ENCODE results near the gene HIP1.
"Not testable (repeated sequence)": the region's sequence is repeated elsewhere in the genome, so short reads cannot be mapped to it uniquely, and the experiment has no call there.

HIP1 gene

GRCh38 chr7:75623390-75624133 lies 115.2 kb downstream of the HIP1 start:
- H3K9me3 ChIP-seq (ENCODE audit: control insufficient read depth in 2 of 2, low read length in 2 of 2), result peaks cover 4% of the 10 kb centered on the region in 2 donors
- no peak overlapping the region for H3K9ac ChIP-seq (ENCODE audit: low read length in 2 of 2)
- no peaks in the 10 kb centered on the region for H3K27me3 ChIP-seq (ENCODE audit: control insufficient read depth in 1 of 2, insufficient read depth in 2 of 2, low read length in 2 of 2)
- H3K36me3 ChIP-seq (ENCODE audit: control insufficient read depth in 2 of 2, insufficient read depth in 2 of 2, low read length in 2 of 2), result no peaks in the 10 kb centered on the region
- no peak overlapping the region for H3K27ac ChIP-seq (ENCODE audit: low read length)
- no peak overlapping the region for H3K4me3 ChIP-seq (ENCODE audit: low read length in 2 of 2)
- no peaks in the 10 kb centered on the region for H3K4me1 ChIP-seq (ENCODE audit: control insufficient read depth, insufficient read depth, low read length)

GRCh38 chr7:75621124-75621523 lies 117.6 kb downstream of the HIP1 start:
- Histone ChIP-seq H3K36me3 (ENCODE audit: control insufficient read depth in 2 of 2, insufficient read depth in 2 of 2, low read length in 2 of 2) (no peaks in the 10 kb centered on the region), H3K4me3 (ENCODE audit: low read length in 2 of 2) (no peak overlapping the region), H3K4me1 (ENCODE audit: control insufficient read depth, insufficient read depth, low read length) (no peaks in the 10 kb centered on the region), H3K9me3 (ENCODE audit: control insufficient read depth in 2 of 2, low read length in 2 of 2) (no peaks in the 10 kb centered on the region), H3K9ac (ENCODE audit: low read length in 2 of 2) (no peak overlapping the region), H3K27me3 (ENCODE audit: control insufficient read depth in 1 of 2, insufficient read depth in 2 of 2, low read length in 2 of 2) (no peaks in the 10 kb centered on the region), H3K27ac (ENCODE audit: low read length) (no peak overlapping the region)

GRCh38 chr7:75619636-75620035 lies 119.1 kb downstream of the HIP1 start:
- Histone ChIP-seq H3K36me3 (ENCODE audit: control insufficient read depth in 2 of 2, insufficient read depth in 2 of 2, low read length in 2 of 2) (no peaks in the 10 kb centered on the region), H3K9ac (ENCODE audit: low read length in 2 of 2) (no peak overlapping the region), H3K9me3 (ENCODE audit: control insufficient read depth in 2 of 2, low read length in 2 of 2) (no peaks in the 10 kb centered on the region), H3K4me3 (ENCODE audit: low read length in 2 of 2) (no peak overlapping the region), H3K4me1 (ENCODE audit: control insufficient read depth, insufficient read depth, low read length) (no peaks in the 10 kb centered on the region), H3K27ac (ENCODE audit: low read length) (no peak overlapping the region), H3K27me3 (ENCODE audit: control insufficient read depth in 1 of 2, insufficient read depth in 2 of 2, low read length in 2 of 2) (no peaks in the 10 kb centered on the region)

GRCh38 chr7:75617634-75618234 lies 121.0 kb downstream of the HIP1 start:
- Histone ChIP-seq H3K27me3 (ENCODE audit: control insufficient read depth in 1 of 2, insufficient read depth in 2 of 2, low read length in 2 of 2) (no peaks in the 10 kb centered on the region), H3K4me3 (ENCODE audit: low read length in 2 of 2) (no peak overlapping the region), H3K36me3 (ENCODE audit: control insufficient read depth in 2 of 2, insufficient read depth in 2 of 2, low read length in 2 of 2) (no peaks in the 10 kb centered on the region), H3K4me1 (ENCODE audit: control insufficient read depth, insufficient read depth, low read length) (no peaks in the 10 kb centered on the region), H3K9me3 (ENCODE audit: control insufficient read depth in 2 of 2, low read length in 2 of 2) (no peaks in the 10 kb centered on the region), H3K27ac (ENCODE audit: low read length) (no peak overlapping the region), H3K9ac (ENCODE audit: low read length in 2 of 2) (no peak overlapping the region)

- Histone ChIP-seq H3K9ac (ENCODE audit: low read length in 2 of 2) (no peak overlapping the region), H3K27me3 (ENCODE audit: control insufficient read depth in 1 of 2, insufficient read depth in 2 of 2, low read length in 2 of 2) (no peaks in the 10 kb centered on the region), H3K9me3 (ENCODE audit: control insufficient read depth in 2 of 2, low read length in 2 of 2) (no peaks in the 10 kb centered on the region), H3K4me3 (ENCODE audit: low read length in 2 of 2) (no peak overlapping the region), H3K36me3 (ENCODE audit: control insufficient read depth in 2 of 2, insufficient read depth in 2 of 2, low read length in 2 of 2) (no peaks in the 10 kb centered on the region), H3K4me1 (ENCODE audit: control insufficient read depth, insufficient read depth, low read length) (no peaks in the 10 kb centered on the region), H3K27ac (ENCODE audit: low read length) (no peak overlapping the region)
These were observed 122.1 kb downstream of the HIP1 start for GRCh38 chr7:75616421-75617167.

- no peaks in the 10 kb centered on the region for H3K27me3 ChIP-seq (ENCODE audit: control insufficient read depth in 1 of 2, insufficient read depth in 2 of 2, low read length in 2 of 2)
- no peaks in the 10 kb centered on the region for H3K4me1 ChIP-seq (ENCODE audit: control insufficient read depth, insufficient read depth, low read length)
- H3K9me3 ChIP-seq (ENCODE audit: control insufficient read depth in 2 of 2, low read length in 2 of 2), result no peaks in the 10 kb centered on the region
- H3K4me3 ChIP-seq (ENCODE audit: low read length in 2 of 2), result no peak overlapping the region
- no peak overlapping the region for H3K27ac ChIP-seq (ENCODE audit: low read length)
- H3K36me3 ChIP-seq (ENCODE audit: control insufficient read depth in 2 of 2, insufficient read depth in 2 of 2, low read length in 2 of 2), result no peaks in the 10 kb centered on the region
- H3K9ac ChIP-seq (ENCODE audit: low read length in 2 of 2), result no peak overlapping the region
These were observed 124.3 kb downstream of the HIP1 start for GRCh38 chr7:75614401-75614800.

GRCh38 chr7:75613351-75613750 lies 125.4 kb downstream of the HIP1 start:
- Histone ChIP-seq H3K4me1 (ENCODE audit: control insufficient read depth, insufficient read depth, low read length) (no peaks in the 10 kb centered on the region), H3K9ac (ENCODE audit: low read length in 2 of 2) (no peak overlapping the region), H3K36me3 (ENCODE audit: control insufficient read depth in 2 of 2, insufficient read depth in 2 of 2, low read length in 2 of 2) (no peaks in the 10 kb centered on the region), H3K4me3 (ENCODE audit: low read length in 2 of 2) (no peak overlapping the region), H3K27me3 (ENCODE audit: control insufficient read depth in 1 of 2, insufficient read depth in 2 of 2, low read length in 2 of 2) (no peaks in the 10 kb centered on the region), H3K27ac (ENCODE audit: low read length) (no peak overlapping the region), H3K9me3 (ENCODE audit: control insufficient read depth in 2 of 2, low read length in 2 of 2) (no peaks in the 10 kb centered on the region)

- no peak overlapping the region for H3K4me3 ChIP-seq (ENCODE audit: low read length in 2 of 2)
- H3K27me3 ChIP-seq (ENCODE audit: control insufficient read depth in 1 of 2, insufficient read depth in 2 of 2, low read length in 2 of 2), result no peaks in the 10 kb centered on the region
- H3K4me1 ChIP-seq (ENCODE audit: control insufficient read depth, insufficient read depth, low read length), result no peaks in the 10 kb centered on the region
- no peaks in the 10 kb centered on the region for H3K9me3 ChIP-seq (ENCODE audit: control insufficient read depth in 2 of 2, low read length in 2 of 2)
- no peak overlapping the region for H3K27ac ChIP-seq (ENCODE audit: low read length)
- no peaks in the 10 kb centered on the region for H3K36me3 ChIP-seq (ENCODE audit: control insufficient read depth in 2 of 2, insufficient read depth in 2 of 2, low read length in 2 of 2)
- H3K9ac ChIP-seq (ENCODE audit: low read length in 2 of 2), result no peak overlapping the region
These were observed 127.1 kb downstream of the HIP1 start for GRCh38 chr7:75611557-75612178.

GRCh38 chr7:75609416-75609815 lies 129.3 kb downstream of the HIP1 start:
- not testable (repeated sequence) for H3K4me1 ChIP-seq (ENCODE audit: control insufficient read depth, insufficient read depth, low read length); H3K36me3 ChIP-seq (ENCODE audit: control insufficient read depth in 2 of 2, insufficient read depth in 2 of 2, low read length in 2 of 2); H3K27ac ChIP-seq (ENCODE audit: low read length); H3K27me3 ChIP-seq (ENCODE audit: control insufficient read depth in 1 of 2, insufficient read depth in 2 of 2, low read length in 2 of 2); H3K9me3 ChIP-seq (ENCODE audit: control insufficient read depth in 2 of 2, low read length in 2 of 2); H3K9ac ChIP-seq (ENCODE audit: low read length in 2 of 2); H3K4me3 ChIP-seq (ENCODE audit: low read length in 2 of 2)

GRCh38 chr7:75608451-75609122 lies 130.2 kb downstream of the HIP1 start:
- Histone ChIP-seq H3K27ac (ENCODE audit: low read length) (no peak overlapping the region), H3K9me3 (ENCODE audit: control insufficient read depth in 2 of 2, low read length in 2 of 2) (no peaks in the 10 kb centered on the region), H3K9ac (ENCODE audit: low read length in 2 of 2) (no peak overlapping the region), H3K36me3 (ENCODE audit: control insufficient read depth in 2 of 2, insufficient read depth in 2 of 2, low read length in 2 of 2) (no peaks in the 10 kb centered on the region), H3K4me1 (ENCODE audit: control insufficient read depth, insufficient read depth, low read length) (no peaks in the 10 kb centered on the region), H3K27me3 (ENCODE audit: control insufficient read depth in 1 of 2, insufficient read depth in 2 of 2, low read length in 2 of 2) (no peaks in the 10 kb centered on the region), H3K4me3 (ENCODE audit: low read length in 2 of 2) (no peak overlapping the region)
